SK-N-SH (cell line): ENCODE measurements around the gene RGS10. TPM values are rescaled to one million over a fixed set of nuclear protein-coding genes. Genes with fewer than 3 reads are reported as not detected.

Source experiments
- CTCF ChIA-PET: fragments of 300-600, 350-600 bp; formaldehyde crosslinking; extraction: SDS; loops from one replicate; lab custom pipeline; 2021; lab: Yijun Ruan, JAX
- POLR2A ChIA-PET: fragments of 350-600 bp; sonication (Branson Sonifier 250); formaldehyde crosslinking; extraction: SDS; loops from one replicate; lab custom pipeline; 2020; ENCODE audit warnings: antibody characterized with exemption, inconsistent platforms; lab: Yijun Ruan, JAX
- DNase-seq: peaks from one replicate; pipeline ENCODE4 v3.0.0; 2012
- H2AFZ ChIP-seq: fragments of 200-600 bp; sonication (generic); 2 replicates; pipeline ENCODE4 v1.8.1; 2016; ENCODE audit warnings: antibody characterized with exemption, mild to moderate bottlenecking, low read depth
- H3F3A ChIP-seq: fragments of 200-600 bp; sonication (generic); replicated peaks from 2 replicates; pipeline ENCODE3; 2016; ENCODE audit warnings: antibody characterized with exemption, mild to moderate bottlenecking; ENCODE audit not compliant: insufficient read depth
- H3K27ac ChIP-seq, 2 experiments: fragments of 200-500 bp in 1 of 2; fragments of 200-600 bp in 1 of 2; sonication (Bioruptor generic) in 1 of 2; sonication (generic), shearing (Covaris generic) in 1 of 2; 2 replicates each; pipeline versions ENCODE4 v1.5.1 to v1.6.1; 2014 to 2016; ENCODE audit warnings: low read depth in 2 of 2, inconsistent platforms in 1 of 2, low read length in 1 of 2, mild to moderate bottlenecking in 1 of 2, mixed read lengths in 1 of 2
- H3K27me3 ChIP-seq: fragments of 200-600 bp; sonication (generic), shearing (Covaris generic); 2 replicates; pipeline ENCODE4 v1.6.1; 2016; ENCODE audit warnings: mixed run types; ENCODE audit not compliant: insufficient read depth
- H3K36me3 ChIP-seq, 2 experiments: fragments of 200-500 bp in 1 of 2; fragments of 200-600 bp in 1 of 2; sonication (Bioruptor generic) in 1 of 2; sonication (generic) in 1 of 2; replicated peaks in 1 of 2; 2 replicates each; pipeline versions ENCODE3 to v1.5.1; 2014 to 2016; ENCODE audit warnings: low read length in 1 of 2, mild to moderate bottlenecking in 1 of 2; ENCODE audit not compliant: insufficient read depth in 2 of 2, control insufficient read depth in 1 of 2
- H3K4me1 ChIP-seq, 2 experiments: fragments of 200-500 bp in 1 of 2; fragments of 200-600 bp in 1 of 2; sonication (Bioruptor generic) in 1 of 2; sonication (generic), shearing (Covaris generic) in 1 of 2; 2 replicates each; pipeline versions ENCODE4 v1.5.1 to v1.6.1; 2014 to 2016; ENCODE audit warnings: low read depth in 1 of 2, low read length in 1 of 2, mixed run types in 1 of 2; ENCODE audit not compliant: insufficient read depth in 2 of 2, control insufficient read depth in 1 of 2
- H3K4me2 ChIP-seq: fragments of 200-600 bp; sonication (generic), shearing (Covaris generic); 2 replicates; pipeline ENCODE4 v1.6.1; 2017; ENCODE audit warnings: mixed run types
- H3K4me3 ChIP-seq, 2 experiments: fragments of 200-500 bp in 1 of 2; fragments of 200-600 bp in 1 of 2; sonication (Bioruptor generic) in 1 of 2; sonication (generic), shearing (Covaris generic) in 1 of 2; 2 replicates each; pipeline versions ENCODE4 v1.5.1 to v1.8.1; 2014 to 2016; ENCODE audit warnings: low read depth in 2 of 2, inconsistent platforms in 1 of 2, low read length in 1 of 2, mild to moderate bottlenecking in 1 of 2, mixed read lengths in 1 of 2, moderate library complexity in 1 of 2
- H3K79me2 ChIP-seq: fragments of 200-600 bp; sonication (generic); 2 replicates; pipeline ENCODE4 v1.8.1; 2017; ENCODE audit warnings: mild to moderate bottlenecking; ENCODE audit not compliant: insufficient read depth
- H3K9ac ChIP-seq: fragments of 200-600 bp; sonication (generic); 2 replicates; pipeline ENCODE4 v1.6.1; 2017; ENCODE audit warnings: mixed run types
- H3K9me2 ChIP-seq: fragments of 200-600 bp; sonication (generic); 2 replicates; pipeline ENCODE4 v1.6.1; 2017; ENCODE audit warnings: mixed run types
- H3K9me3 ChIP-seq: fragments of 200-600 bp; sonication (generic); 2 replicates; pipeline ENCODE4 v1.6.1; 2017; ENCODE audit warnings: mixed run types, mild to moderate bottlenecking, moderate library complexity
- H4K20me1 ChIP-seq: fragments of 200-600 bp; sonication (generic); 2 replicates; pipeline ENCODE4 v1.6.1; 2017; ENCODE audit warnings: mild to moderate bottlenecking, mixed run types; ENCODE audit not compliant: insufficient read depth
- ELF1 ChIP-seq: IDR thresholded peaks from 2 replicates; pipeline ENCODE4 v1.4.0; 2012
- EP300 ChIP-seq, 2 experiments: IDR thresholded peaks; 2 replicates each; pipeline versions ENCODE4 v1.4.0 to v1.6.1; 2012; ENCODE audit warnings: borderline replicate concordance in 1 of 2, low read depth in 1 of 2, low read length in 1 of 2
- NFIC ChIP-seq: IDR thresholded peaks from 2 replicates; pipeline ENCODE4 v1.4.0; 2012; ENCODE audit warnings: borderline replicate concordance
- RAD21 ChIP-seq: IDR thresholded peaks from 2 replicates; pipeline ENCODE4 v1.6.1; 2012; ENCODE audit warnings: mild to moderate bottlenecking, low read length
- RCOR1 ChIP-seq: fragments of 150-350 bp; IDR thresholded peaks from 2 replicates; pipeline ENCODE4 v1.6.1; 2017; ENCODE audit warnings: antibody characterized with exemption, low read length
- REST ChIP-seq: IDR thresholded peaks from 2 replicates; pipeline ENCODE4 v1.6.1; 2012; ENCODE audit warnings: mild to moderate bottlenecking, low read depth, low read length, moderate library complexity
- RXRA ChIP-seq: IDR thresholded peaks from 2 replicates; pipeline ENCODE4 v1.4.0; 2012; ENCODE audit warnings: low read depth, mild to moderate bottlenecking, borderline replicate concordance
- WGBS: methylation state at CpG from one replicate; pipeline ENCODE4 v1.1.6; 2017; ENCODE audit warnings: low lambda C conversion rate; 5-methylcytosine and 5-hydroxymethylcytosine counted together
- polyA plus RNA-seq, 3 experiments: library from polyadenylated mRNA; depleted of rRNA; stranded (reverse); fragments of >200 nt; gene quantifications; 2 replicates each; pipeline ENCODE4 v1.2.3, GENCODE V29; 2012
- TF ChIP-seq, protein P1 (sequence below): IDR thresholded peaks from 2 replicates; pipeline ENCODE4 v1.4.0; 2012; ENCODE audit warnings: low read depth, borderline replicate concordance

The RGS10 gene
- polyA plus RNA-seq, 1 of the 3 experiments (the other 2 are of a cell fraction): 44.6 TPM

- Histone ChIP-seq H3F3A (peaks cover 7% of the 10 kb centered on the region), H3K4me2 (no peak overlapping the region), H3K27me3 (no peaks in the 10 kb centered on the region), H3K4me3 (no peak overlapping the region), H3K4me1 (peaks cover 0 to 8% of the 10 kb centered on the region in 2 experiments; a peak in 2 of 4 replicates), H3K27ac (no peak overlapping the region), H3K36me3 (peaks cover 3 to 8% of the 10 kb centered on the region in 2 experiments), H3K9me3 (no peaks in the 10 kb centered on the region), H3K9ac (no peak overlapping the region), H4K20me1 (no peaks in the 10 kb centered on the region), H2AFZ (no peak overlapping the region), H3K79me2 (no peaks in the 10 kb centered on the region), H3K9me2 (no peaks in the 10 kb centered on the region)
- ChIA-PET POLR2A (no interaction called here), CTCF (interaction anchor here (1.1 kb wide), 1 partner anchor 31 kb away, joined by 4 read pairs; no protein-coding TSS in a partner anchor)
- 96% methylated on average over 16 of the region's 16 CpGs for WGBS
- no peak for DNase-seq
- no peak for TF ChIP-seq NFIC
These were observed 22.2 kb downstream of the RGS10 start for GRCh38 chr10:119520283-119520682.

GRCh38 chr10:119518936-119519335 is 23.6 kb downstream of the RGS10 start:
- Histone ChIP-seq H2AFZ (no peak overlapping the region), H3K27me3 (no peaks in the 10 kb centered on the region), H3K4me1 (peaks cover 0 to 8% of the 10 kb centered on the region in 2 experiments; a peak in 2 of 4 replicates), H3K27ac (no peak overlapping the region), H4K20me1 (no peaks in the 10 kb centered on the region), H3K4me2 (no peak overlapping the region), H3K36me3 (peaks cover 6% of the 10 kb centered on the region in 2 experiments), H3K9me3 (no peaks in the 10 kb centered on the region), H3K9me2 (no peaks in the 10 kb centered on the region), H3F3A (peaks cover 7% of the 10 kb centered on the region), H3K79me2 (no peaks in the 10 kb centered on the region), H3K9ac (no peak overlapping the region), H3K4me3 (no peak overlapping the region)
- no peak for DNase-seq
- ChIA-PET POLR2A (no interaction called here), CTCF (interaction anchor here (1.0 to 1.7 kb wide), 3 partner anchors 15 to 29 kb away, joined by 3 to 4 read pairs (median 4); no protein-coding TSS in a partner anchor)
- WGBS: 92% methylated on average over 10 of the region's 10 CpGs
- TF ChIP-seq RXRA (no peak), REST (no peak), EP300 (IDR thresholded peaks at IDR 0.05; ENCODE audit: borderline replicate concordance in 1 of 2, low read depth in 1 of 2, low read length in 1 of 2) (no peak), RCOR1 (no peak), RAD21 (no peak)

- Histone ChIP-seq H3K9me3 (no peaks in the 10 kb centered on the region), H2AFZ (no peak overlapping the region), H3K36me3 (peaks cover 6% of the 10 kb centered on the region in 2 experiments), H3K4me3 (no peak overlapping the region), H3K9me2 (no peaks in the 10 kb centered on the region), H3K27me3 (no peaks in the 10 kb centered on the region), H3F3A (peaks cover 7% of the 10 kb centered on the region), H3K4me2 (no peak overlapping the region), H3K4me1 (peaks cover 0 to 8% of the 10 kb centered on the region in 2 experiments; a peak in 2 of 4 replicates), H3K9ac (no peak overlapping the region), H3K27ac (no peak overlapping the region), H3K79me2 (no peaks in the 10 kb centered on the region), H4K20me1 (no peaks in the 10 kb centered on the region)
- WGBS: 92% methylated on average over 9 of the region's 9 CpGs
- POLR2A ChIA-PET: no interaction called here
- TF ChIP-seq EP300 (IDR thresholded peaks at IDR 0.05; ENCODE audit: borderline replicate concordance in 1 of 2, low read depth in 1 of 2, low read length in 1 of 2) (no peak), ELF1 (no peak), NFIC (no peak)
- TF ChIP-seq, protein P1, sequence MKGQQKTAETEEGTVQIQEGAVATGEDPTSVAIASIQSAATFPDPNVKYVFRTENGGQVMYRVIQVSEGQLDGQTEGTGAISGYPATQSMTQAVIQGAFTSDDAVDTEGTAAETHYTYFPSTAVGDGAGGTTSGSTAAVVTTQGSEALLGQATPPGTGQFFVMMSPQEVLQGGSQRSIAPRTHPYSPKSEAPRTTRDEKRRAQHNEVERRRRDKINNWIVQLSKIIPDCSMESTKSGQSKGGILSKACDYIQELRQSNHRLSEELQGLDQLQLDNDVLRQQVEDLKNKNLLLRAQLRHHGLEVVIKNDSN: no peak
- DNase-seq: no peak
- CTCF ChIA-PET: interaction anchor here (0.9 to 1.7 kb wide), 3 partner anchors 25 to 312 kb away, joined by 3 to 4 read pairs (median 3); partner anchors contain the start of genes GRK5 and RGS10
These were observed 24.3 kb downstream of the RGS10 start for GRCh38 chr10:119518176-119518575.
